ENCODE measurements around the gene PBX4.
A peak's percentile ranks its signal among the peaks of the same experiment; 100 is the strongest.

The PBX4 gene

DNA sequence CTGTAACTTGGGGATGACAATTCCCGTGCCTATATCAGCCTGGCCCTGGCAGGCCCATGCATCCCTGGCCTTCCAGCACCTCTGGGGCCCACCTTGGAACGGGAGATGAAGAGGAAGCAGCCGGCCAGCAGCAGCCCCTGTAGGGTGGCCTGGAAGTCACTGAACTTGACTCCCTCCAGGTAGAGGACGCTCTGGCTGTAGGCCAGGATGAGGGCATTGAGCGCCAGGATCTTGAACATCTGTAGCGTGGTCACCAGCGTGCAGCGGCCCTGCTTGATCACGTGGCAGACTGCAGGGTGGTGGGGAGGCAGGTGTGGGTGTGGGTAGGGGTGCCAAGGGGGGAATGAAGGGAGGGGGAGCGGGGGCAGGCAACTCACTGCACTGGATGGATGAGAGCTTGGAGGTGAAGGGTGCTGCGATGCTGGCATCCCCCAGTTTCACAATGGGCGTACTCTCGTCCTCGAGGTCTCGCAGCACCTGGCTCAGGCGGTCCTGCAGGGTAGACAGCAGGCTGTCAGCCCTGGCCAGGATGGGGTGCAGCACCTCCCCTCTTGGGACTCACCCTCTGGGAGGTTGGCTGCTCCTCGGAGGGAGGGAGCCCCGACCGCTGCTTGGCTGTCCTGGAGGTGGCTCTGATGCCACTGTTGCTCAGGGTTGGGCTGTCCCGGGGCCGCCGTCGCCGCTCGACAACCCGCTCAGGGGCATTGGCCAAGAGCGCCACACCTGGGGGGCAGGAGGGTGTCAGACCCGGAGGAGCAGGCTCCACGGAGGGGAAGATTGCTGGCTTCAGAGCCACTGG, 28.7 kb upstream of the PBX4 start:
- no peak for DNase-seq

DNA sequence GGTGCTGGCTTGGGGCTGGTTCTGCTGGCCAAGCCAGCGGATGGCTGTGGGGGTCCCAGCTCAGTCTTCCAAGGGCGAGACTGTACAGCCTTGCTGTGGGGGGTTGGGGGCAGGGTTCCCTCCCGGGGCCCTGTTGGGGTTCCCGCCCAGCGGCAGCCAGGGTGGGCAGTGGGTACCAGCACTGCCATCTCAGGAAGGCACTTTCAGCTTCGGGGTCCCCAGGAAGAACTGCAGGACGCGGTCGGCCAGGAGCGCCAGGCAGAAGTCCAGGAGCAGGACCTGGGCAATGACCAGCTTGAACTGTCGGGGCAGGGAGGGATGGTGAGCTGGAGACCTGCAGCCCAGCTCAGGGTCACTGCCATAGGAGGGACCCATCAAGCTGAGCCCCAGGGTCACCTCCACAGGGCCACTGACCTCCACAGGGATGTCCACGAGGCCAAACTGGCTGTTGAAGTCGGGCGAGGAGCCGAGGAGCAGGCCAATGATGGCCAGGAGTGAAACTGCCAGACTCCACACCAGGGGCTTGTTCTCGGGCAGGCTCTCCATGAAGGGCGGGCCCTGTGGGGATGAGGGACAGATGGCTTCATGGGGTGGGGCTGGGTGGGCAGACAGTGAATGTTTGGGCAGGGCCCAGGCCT, 26.9 kb upstream of the PBX4 start:
- DNase-seq, result no peak

DNA sequence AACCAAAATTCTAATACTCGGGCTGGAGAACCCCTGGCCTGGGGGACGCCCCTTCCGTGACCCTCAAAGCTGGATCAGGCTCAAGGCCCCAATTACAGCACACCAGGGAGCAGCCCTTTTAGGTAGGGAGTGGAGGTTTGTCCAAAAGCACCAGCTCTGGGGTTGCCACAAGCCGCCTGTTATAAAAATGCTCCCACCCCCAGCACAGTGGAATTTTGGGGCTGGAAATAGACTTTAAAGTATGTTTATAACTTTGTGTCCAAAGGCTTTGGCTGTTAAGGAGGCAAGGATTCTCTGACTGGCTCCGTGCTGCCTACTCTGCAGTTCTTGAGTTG, 25.5 kb upstream of the PBX4 start:
- DNase-seq, result no peak

DNA sequence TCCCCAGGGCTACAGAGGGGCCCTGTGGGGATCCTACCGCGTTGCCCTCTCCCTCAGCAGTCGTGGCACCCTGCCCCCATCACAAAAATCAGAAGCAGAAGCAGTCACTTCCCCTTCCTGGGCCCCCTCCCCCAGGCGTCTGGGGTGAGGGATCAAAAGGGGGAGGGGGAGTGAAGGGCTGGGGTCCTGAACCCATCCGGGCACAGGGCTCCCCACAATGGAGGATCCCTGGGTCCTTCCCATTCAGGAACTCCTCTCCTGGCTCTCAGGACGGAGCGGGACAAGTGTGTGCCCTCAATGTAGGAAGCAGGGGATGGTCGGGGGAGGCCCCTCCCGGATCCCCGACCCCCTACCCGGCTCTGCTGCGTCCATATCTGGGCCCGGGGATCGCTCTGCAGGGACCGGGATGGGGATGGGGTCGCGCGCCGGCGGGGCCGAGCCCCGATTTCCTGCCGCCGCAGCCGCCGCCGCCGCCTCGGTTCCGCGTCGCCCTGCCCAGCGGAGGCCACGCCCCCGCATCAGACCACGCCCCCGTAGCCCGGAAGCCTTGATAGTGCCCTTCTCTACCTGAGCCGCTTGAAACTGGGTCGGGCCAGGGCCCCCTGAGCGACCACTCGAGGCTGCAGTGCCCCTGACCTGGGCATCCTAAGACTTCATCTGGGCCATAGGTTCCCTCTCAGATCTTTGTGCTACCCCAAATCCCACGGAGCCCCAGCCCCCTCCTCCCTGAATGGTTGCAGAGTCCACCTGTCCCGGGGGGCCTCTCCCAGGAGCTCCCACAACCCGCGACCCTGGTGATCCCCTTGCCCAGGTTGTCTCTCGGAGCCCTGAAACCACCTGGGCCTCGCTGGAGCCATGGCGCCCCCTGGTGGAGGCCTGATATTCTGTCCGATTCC, 24.9 kb upstream of the PBX4 start, which contains the start of gene GMIP:
Gene GMIP (minus strand): TSS at position 500 of the 896 bp plus-strand sequence. CDS start 128 bp downstream, at position 372.
- DNase-seq, result peak; percentile 81

DNA sequence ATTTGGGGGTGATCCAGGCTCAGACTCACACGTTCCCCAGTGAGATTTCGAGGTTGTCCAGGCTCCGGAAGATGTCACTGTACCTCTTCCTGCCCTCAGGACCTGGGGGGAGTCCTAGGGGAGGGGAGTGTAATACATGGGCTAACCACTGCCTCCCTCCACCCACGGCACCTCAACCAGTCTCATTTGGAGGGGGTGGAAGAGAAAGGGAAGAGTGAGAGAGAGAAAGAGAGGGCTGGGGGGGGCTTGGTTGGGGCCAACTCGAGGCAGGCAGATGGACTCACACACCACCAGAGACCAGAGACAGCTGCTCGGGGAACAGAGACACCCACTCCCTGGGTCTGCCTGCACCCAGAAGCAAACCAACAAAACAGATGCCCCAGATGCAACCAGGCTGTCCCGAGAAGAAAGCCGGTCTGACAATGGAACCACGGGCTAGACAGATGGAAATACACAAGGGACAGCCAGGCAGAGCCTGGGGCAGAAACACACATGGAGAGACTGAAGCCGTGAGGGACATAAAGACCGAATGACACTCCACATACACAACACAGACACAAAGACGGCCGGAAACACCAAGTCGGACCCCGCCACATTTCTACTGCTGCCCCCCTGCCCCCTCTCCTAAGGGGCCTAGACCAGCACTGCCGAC, 24.1 kb upstream of the PBX4 start:
- peak; percentile 42 for DNase-seq

DNA sequence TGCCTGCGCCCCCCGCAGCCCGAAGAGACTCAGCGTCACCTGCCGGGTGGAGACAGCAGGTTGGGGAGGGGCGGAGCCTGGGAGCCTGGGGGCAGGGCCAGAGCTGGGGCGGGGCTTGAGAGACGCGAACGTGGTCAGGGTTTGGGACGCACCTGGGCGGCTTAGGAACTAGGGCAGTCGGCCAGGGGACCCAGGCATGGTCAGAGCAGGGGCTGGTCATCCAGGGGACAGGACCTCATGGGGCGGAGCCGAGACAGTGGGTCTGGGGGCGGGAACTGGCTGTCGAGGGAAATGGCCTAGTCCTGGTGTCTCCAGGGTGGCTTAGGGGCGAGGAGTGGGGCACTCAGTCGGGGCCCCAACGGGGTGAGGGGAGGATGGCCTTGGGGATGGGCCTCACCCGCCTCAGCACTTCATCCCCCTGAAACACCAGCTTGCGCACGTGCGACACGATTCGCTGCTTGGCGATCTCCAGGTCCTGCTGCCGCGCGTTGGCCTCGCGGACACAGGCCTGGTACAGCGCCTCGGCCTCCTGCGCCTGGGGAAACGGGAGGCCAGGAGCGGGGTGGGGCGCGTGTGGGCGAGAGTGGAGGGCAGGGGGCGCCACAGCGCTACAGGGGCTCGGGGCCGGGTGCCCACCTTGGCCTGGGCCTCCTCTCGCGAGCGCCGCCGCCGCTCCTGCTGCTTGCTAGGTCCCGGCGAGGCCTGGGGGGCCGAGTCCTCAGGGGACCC, 19.2 kb upstream of the PBX4 start:
- no peak for DNase-seq

DNA sequence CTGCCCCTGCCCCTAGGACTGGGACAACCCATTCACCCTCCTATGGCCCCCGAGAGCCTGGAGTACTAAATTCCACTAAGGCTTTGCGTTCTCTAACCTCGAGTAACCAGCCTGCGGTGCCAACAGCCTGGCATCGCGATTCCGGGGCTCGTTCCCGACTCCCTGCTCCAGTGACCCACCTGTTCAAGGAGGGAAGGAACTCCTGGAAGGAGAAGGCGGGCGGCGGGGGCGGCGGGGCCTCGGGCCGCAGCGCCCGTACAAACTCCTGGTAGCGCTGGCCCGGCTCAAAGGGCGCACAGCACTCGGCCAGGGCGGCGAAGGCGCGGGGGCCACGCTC, 18.7 kb upstream of the PBX4 start:
- DNase-seq, result no peak

DNA sequence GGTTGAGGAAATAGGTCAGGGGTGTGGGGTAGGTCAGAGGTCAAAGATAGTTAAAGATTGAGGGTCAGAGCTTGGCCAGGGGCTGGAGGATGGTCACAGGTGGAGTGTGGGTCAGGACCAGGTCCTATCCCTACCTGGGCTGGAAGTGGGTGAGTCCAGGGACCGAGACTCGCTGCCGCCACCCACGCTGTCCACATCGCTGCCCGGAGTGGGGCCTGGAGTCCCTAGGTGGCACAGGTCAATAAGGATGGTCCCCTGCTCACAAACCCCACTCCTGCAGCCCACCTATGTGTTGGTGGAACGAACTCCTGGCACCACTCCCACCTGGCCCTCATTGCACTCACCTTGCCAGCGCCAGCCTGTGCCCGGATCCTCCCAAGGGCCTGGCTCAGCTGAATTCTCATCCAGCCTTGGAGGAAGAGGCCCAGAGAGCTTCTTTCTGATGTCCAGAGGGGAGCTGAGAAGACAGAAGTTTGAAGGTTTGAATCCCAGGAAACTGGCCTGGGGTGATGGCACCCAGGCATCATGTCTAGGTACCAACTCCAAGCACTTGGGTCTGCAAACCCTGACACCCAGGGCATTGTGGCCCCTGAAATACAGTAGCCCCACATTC, 18.2 kb upstream of the PBX4 start:
- DNase-seq, result no peak

DNA sequence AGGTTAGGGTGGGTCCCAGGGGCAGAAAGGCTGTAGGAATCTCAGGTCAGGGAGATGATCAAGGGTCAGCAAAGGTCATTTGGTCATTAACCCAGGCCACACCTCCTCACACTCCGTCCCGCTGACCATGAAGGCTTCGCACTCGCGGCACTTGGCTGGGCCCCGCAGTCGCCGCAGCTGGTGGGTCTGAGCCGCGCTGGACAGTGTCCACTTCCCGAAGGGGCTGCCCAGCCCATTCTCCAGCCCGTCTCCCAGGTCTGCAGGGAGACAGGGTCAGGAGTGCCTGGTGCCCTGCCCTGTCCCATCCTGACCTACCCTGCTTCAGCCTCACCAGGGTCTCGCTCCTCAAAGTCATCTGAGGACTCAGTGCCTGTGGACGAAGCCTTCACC, 16.8 kb upstream of the PBX4 start:
- DNase-seq, result no peak

DNA sequence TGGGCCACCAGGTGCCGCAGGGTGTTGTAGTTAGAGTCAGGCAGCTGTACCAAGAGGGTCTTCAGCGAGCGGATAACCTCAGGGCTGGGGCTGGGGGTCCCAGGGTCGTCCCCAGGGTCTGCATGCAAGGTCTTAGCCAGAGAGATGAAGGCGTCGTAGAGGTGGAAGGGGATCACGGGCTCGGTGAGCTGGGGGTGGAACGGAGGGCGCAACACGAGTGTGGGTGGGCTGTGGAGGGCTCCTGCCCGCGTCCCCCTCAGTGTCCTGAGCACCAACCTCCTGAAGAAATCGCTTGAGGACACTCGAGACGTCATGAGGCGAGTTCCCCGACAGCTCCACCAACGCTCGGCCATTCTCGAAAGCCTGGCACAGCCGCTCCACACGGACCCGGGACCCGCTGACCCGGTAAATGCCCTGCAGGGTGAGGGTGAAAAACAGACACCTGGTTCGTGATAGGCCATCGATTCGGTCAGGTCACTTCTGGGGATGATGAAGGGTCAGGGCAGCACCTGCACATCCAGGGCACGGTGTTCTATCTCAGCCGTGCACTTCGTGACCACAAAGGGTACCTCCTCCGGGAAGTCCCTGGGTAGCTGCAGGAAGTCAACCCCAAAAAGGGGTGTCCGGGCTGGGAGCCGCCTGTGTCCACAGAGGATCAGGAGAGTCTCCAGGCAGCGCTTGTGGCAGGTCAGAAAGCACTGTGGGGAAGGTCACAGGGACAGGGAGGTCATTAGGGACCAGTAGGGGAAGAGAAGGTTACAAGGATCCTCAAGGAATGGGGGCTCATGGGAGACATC, 16.2 kb upstream of the PBX4 start:
- DNase-seq, result no peak

DNA sequence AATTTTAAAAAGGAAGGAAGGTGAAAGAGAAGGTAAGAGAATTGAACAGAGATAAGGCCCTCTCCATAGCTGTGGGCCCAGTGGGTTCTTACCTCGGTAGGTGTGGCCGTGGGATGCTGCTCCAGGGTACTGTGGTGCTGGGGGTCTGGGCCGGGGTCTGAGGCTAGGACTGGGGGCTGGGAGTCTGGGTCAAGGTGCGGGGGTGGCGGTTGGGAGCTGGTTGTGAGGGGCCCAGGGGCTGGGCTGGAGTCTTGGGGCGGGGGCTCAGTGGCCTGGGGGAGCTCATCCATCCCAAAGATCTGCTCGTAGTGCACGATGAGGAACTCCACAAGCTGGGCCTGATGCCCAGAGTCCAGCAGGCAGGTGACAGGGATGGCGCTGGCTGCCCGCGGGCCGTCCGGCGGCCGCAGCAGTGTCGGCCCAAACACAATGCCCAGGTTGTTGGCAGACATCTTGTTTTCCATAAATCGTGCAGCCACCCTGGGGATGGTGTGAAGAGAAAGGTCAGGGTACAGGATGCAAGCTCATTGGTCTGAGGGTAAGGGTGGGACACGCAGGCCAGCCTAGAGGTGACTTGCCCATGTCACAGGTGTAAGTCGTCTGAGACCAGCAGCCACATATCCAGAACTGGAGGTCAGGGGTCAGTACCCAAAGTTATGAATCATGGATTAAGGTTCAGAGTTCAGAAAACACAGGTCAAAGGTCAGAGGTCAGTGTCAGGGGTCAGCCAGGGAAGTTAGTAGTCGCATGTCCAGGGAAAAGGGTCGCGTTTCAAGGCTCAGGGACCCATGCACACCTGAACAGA, 15.4 kb upstream of the PBX4 start:
- no peak for DNase-seq

DNA sequence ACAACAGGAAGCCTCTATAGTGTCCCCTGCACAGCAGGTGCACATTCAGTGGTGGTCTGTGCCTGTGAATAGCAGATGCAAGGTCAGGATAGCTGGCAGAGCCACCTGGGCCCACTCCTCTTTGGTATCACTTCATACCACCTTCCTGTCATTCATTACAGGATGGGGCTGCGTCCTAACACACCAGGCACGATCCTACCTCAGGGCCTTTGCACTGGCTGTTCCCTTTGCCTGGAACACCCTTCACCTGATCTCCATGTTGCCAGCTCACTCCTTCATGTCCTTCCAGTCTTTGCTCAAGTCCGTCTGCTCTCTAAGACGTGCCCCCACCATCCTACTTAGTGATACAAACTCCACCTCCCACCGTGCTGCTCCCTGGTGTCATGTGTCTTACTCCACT, 14.2 kb upstream of the PBX4 start:
- no peak for DNase-seq

DNA sequence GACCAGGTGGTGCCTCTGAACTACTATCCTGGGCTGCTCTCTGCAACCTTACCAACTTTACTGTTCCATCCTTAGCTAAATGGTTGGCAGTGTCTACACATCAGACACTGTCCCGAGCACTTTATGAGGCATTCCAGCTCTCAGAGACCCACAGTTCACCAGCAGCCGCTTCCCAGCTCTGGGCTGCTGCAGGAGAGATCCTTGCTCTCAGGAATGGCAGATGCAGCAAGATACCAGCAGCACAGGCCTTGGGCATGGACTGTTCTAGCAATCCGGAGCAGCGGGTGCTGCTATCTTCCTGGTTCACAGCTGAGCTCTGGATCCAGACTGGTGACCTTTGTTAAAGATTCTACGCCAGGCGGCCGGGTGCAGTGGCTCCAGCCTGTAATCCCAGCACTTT, 12.9 kb upstream of the PBX4 start:
- no peak for DNase-seq

DNA sequence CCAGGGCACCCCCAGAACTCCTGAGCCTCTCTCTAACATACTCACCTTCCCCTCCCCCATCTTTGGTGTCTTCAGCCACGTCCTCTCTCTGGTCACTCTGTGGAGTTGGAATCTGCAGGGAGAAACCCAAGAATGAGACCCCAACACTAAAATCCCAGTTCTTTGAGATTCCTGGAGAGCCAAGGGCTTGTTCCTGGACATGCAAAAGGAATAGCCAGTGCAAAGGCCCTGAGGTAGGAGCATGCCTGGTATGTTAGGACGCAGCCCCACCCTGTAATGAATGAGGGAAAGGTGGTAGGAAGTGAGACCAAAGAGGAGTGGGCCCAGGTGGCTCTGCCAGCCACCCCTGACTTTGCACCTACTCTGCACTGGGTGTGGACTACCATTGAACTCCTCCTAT, 11.9 kb upstream of the PBX4 start:
- DNase-seq, result no peak

DNA sequence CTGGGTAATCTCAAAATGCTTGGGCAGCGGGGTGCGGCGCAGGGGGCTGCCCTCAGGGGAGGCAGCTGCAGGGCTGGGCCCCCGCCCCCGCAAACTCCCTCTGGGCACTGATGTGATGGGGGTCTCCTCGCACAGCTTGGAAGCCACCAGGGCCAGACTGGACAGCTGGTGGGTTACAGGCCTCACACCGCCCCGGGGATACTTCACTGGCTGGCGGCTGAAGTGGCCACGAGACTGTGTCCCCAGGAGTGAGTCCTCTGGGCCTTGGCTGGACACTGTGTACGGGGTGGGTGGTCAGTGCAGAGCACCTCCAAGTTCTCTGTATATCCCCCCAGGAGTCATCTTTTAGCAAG, 11.6 kb upstream of the PBX4 start:
- DNase-seq, result no peak

DNA sequence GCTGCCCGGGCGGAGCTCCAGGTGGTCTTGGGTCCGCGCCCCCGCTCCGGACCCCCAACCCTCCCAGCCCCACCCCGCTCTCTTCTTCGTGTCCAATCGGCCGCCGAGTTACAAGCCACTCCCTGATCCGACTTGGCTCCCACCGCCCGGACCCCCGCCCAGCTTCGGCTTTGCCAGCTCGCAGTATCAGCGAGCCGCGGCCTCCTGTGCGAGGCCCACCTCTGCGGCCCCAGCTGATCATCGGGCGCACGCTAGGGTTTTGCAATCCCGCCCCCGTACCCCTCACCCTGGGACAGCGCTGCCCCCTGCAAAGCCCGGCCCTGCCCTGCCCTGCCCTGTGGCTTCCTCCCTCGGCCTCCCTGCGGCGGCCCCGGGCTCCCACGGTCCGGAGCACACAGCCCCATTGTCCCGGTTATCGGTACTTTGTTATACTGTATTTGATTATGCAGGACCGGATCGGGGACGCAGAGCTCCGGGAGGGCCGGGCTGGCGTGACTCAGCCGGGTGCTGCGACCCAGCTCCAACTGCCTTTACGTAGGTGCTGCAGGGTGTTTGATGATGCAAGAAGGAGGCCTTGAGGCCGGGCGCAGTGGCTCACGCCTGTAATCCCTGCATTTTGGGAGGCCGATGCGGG, 10.1 kb upstream of the PBX4 start:
- DNase-seq, result peak; percentile 26

DNA sequence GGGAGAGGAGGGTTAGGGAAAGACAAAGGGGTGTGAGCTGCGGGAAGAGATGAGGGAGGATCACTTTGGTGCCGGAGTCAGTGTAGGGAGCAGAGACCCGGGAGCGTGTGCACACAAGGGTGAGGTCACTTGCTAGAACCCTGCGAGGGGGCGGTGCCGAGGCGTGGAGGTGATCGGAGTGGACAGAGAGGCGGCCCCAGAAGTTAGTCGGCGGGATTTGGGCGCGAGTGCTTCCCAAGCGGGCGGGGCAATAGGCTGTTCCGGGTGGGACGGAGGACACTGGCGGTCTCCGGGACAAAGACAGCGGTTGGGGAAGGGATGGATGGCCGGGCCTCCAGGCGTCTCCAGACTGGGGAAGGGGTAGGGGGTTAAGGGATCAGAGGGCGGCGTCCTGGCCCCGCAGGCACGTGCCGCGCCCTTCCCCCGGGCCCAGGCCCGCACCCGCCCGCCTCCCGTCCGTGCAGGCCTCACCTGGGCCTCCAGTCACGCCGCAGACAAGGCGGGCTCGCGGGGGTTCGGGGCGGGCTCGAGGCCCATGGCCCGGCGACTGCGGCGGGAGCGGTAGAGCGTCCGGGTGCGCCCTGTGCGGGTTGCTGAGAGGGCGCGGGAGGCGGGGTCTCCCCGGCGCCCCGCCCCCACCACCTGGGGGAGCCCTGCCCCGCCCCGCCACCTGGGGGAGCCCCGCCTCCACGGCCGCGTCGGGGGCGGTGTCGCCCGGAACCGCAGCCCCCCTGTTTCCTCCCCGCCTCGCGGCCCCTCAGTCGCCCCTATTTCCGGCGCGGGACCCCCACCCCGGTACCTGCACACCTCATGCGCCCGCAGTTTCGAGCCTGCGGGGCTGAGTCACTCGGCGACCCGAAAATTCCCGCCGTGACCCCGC, 9.4 kb upstream of the PBX4 start, which contains the start of gene LPAR2:
Gene LPAR2 (minus strand): TSS at position 600 of the 880 bp plus-strand sequence. CDS start 945 bp downstream, outside the sequence.
- peak; percentile 35 for DNase-seq

Measured in hematopoietic multipotent progenitor cell treated with erythropoietin and hydrocortisone succinate and interleukin-3 and kit ligand, for 6 days (in vitro differentiated cells).